ENCODE data around the gene ZNF532.
"Not testable (repeated sequence)": the region's sequence is repeated elsewhere in the genome, so short reads cannot be mapped to it uniquely, and the experiment has no call there.

DNA sequence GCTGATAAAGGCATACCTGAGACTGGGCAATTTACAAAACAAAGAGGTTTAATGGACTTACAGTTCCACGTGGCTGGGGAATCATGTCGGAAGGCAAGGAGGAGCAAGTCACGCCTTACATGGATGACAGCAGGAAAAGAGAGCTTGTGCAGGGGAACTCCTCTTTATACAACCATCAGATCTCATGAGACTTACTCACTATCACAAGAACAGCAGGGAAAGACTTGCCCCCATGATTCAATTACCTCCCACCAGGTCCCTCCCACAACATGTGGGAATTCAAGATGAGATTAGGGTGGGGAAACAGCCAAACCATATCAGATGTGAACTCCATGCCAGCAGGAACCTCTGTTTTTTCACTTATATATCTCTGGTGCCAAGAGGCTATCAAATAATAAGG is 34.8 kb upstream of the ZNF532 start:
- TF ChIP-seq POLR2A, CTCF (IDR thresholded peaks at IDR 0.05): not testable (repeated sequence)

Measured in Peyer's patch (tissue), 4 donors.